Lower lobe of right lung (tissue), 2 donors: Measurements from ENCODE around the gene SUMF2. TPM values are rescaled to one million over a fixed set of nuclear protein-coding genes. Genes with fewer than 3 reads are reported as not detected.
"Not testable (repeated sequence)": the region's sequence is repeated elsewhere in the genome, so short reads cannot be mapped to it uniquely, and the experiment has no call there.

ENCODE experiments used
- ATAC-seq, 2 donors: fragments of 200-7000 bp; cut with Tn5 transposase; one replicate each; pipeline ENCODE4 v1.9.1; 2020 to 2022; ENCODE audit warnings: mild to moderate bottlenecking in 2 of 2, moderate library complexity in 2 of 2
- DNase-seq: peaks from one replicate; pipeline ENCODE4 v3.0.0-alpha.2; 2020
- H3K27ac ChIP-seq: fragments of 200-600 bp; one replicate; pipeline ENCODE4 v1.8.0; 2022
- H3K27me3 ChIP-seq: fragments of 200-600 bp; one replicate; pipeline ENCODE4 v1.8.0; 2022; ENCODE audit warnings: low read depth
- H3K36me3 ChIP-seq: fragments of 200-600 bp; one replicate; pipeline ENCODE4 v1.8.0; 2022; ENCODE audit warnings: mild to moderate bottlenecking
- H3K4me1 ChIP-seq: fragments of 200-600 bp; one replicate; pipeline ENCODE4 v1.8.0; 2022
- H3K4me3 ChIP-seq: fragments of 200-600 bp; one replicate; pipeline ENCODE4 v1.8.0; 2022; ENCODE audit warnings: mild to moderate bottlenecking
- H3K9me3 ChIP-seq: fragments of 200-600 bp; one replicate; pipeline ENCODE4 v1.8.0; 2022
- CTCF ChIP-seq: fragments of 200-600 bp; IDR thresholded peaks from one replicate; pipeline ENCODE4 v1.8.0; 2022; ENCODE audit warnings: antibody characterized with exemption, mild to moderate bottlenecking
- intact Hi-C: fragments of 100-400 bp; cut with DNase I; formaldehyde crosslinking; loops from one replicate; pipeline ENCODE4 v1.11.0; 2022
- total RNA-seq: library from RNA; stranded (reverse); fragmentation: NEBNext Ultra II Directional; extraction: Animal tissue kit (Norgen Biotek cat#: 25700); gene quantifications from one replicate; pipeline ENCODE4 v1.2.1, GENCODE V29; 2021
- donor health status: DM: no; HTN: yes; CAD: no; lungs with severe emphysema.

Gene SUMF2
- total RNA-seq, 1 donor from 2014 or later = 148 TPM

GRCh38 chr7:56077681-56078080, 13.6 kb downstream of the SUMF2 start:
- no peak for TF ChIP-seq CTCF
- Histone ChIP-seq H3K27ac (no peak overlapping the region), H3K36me3 (peaks cover 45% of the 10 kb centered on the region), H3K4me3 (no peak overlapping the region), H3K27me3 (no peaks in the 10 kb centered on the region), H3K9me3 (no peaks in the 10 kb centered on the region), H3K4me1 (peaks cover 18% of the 10 kb centered on the region)
- ATAC-seq (no peak), DNase-seq (no peak)
- intact Hi-C loops = loop anchor here (10.0 kb wide), 1 partner anchor 73 kb away; no protein-coding TSS in a partner anchor

GRCh38 chr7:56078196-56078595, 14.1 kb downstream of the SUMF2 start:
- Histone ChIP-seq H3K27ac (no peak overlapping the region), H3K27me3 (no peaks in the 10 kb centered on the region), H3K4me3 (no peak overlapping the region), H3K4me1 (peaks cover 18% of the 10 kb centered on the region), H3K9me3 (no peaks in the 10 kb centered on the region), H3K36me3 (peaks cover 40% of the 10 kb centered on the region)
- TF ChIP-seq CTCF = no peak
- DNase-seq = no peak
- intact Hi-C loops = loop anchor here (10.0 kb wide), 1 partner anchor 73 kb away; no protein-coding TSS in a partner anchor
- no peak for ATAC-seq

GRCh38 chr7:56079450-56080185, 15.5 kb downstream of the SUMF2 start:
- intact Hi-C loops = loop anchor here (10.0 kb wide), 1 partner anchor 75 kb away; no protein-coding TSS in a partner anchor
- Histone ChIP-seq H3K36me3 (peaks cover 34% of the 10 kb centered on the region), H3K9me3 (no peaks in the 10 kb centered on the region), H3K4me3 (no peak overlapping the region), H3K27me3 (no peaks in the 10 kb centered on the region), H3K27ac (peak overlapping the region; percentile 56), H3K4me1 (peaks cover 18% of the 10 kb centered on the region)
- peak; percentile 65 for DNase-seq
- ATAC-seq = peak; percentile 57 to 68
- TF ChIP-seq CTCF = peak; percentile 53

GRCh38 chr7:56080726-56081435, 16.8 kb downstream of the SUMF2 start:
- ATAC-seq, H3K9me3 ChIP-seq, H3K4me3 ChIP-seq, DNase-seq, intact Hi-C loops, H3K27me3 ChIP-seq: not testable (repeated sequence)
- Histone ChIP-seq H3K27ac (peak overlapping the region; percentile 56), H3K4me1 (peaks cover 18% of the 10 kb centered on the region), H3K36me3 (peaks cover 42% of the 10 kb centered on the region)

GRCh38 chr7:56081626-56082340, 17.7 kb downstream of the SUMF2 start:
- H3K4me1 ChIP-seq = peaks cover 18% of the 10 kb centered on the region
- no peak for ATAC-seq
- no peaks in the 10 kb centered on the region for H3K9me3 ChIP-seq
- intact Hi-C loops = no loop called here
- no peaks in the 10 kb centered on the region for H3K27me3 ChIP-seq
- H3K4me3 ChIP-seq = no peak overlapping the region
- no peak for TF ChIP-seq CTCF
- DNase-seq = no peak
- no peak overlapping the region for H3K27ac ChIP-seq
- H3K36me3 ChIP-seq = peaks cover 47% of the 10 kb centered on the region
